ELR (cell line): ENCODE data around the gene ZNF598.
"Not testable (repeated sequence)": the region's sequence is repeated elsewhere in the genome, so short reads cannot be mapped to it uniquely, and the experiment has no call there.

Source experiments
- DNase-seq: peaks from one replicate; pipeline ENCODE4 v3.0.0-alpha.2; 2015; ENCODE audit warnings: low read depth

Gene ZNF598

DNA sequence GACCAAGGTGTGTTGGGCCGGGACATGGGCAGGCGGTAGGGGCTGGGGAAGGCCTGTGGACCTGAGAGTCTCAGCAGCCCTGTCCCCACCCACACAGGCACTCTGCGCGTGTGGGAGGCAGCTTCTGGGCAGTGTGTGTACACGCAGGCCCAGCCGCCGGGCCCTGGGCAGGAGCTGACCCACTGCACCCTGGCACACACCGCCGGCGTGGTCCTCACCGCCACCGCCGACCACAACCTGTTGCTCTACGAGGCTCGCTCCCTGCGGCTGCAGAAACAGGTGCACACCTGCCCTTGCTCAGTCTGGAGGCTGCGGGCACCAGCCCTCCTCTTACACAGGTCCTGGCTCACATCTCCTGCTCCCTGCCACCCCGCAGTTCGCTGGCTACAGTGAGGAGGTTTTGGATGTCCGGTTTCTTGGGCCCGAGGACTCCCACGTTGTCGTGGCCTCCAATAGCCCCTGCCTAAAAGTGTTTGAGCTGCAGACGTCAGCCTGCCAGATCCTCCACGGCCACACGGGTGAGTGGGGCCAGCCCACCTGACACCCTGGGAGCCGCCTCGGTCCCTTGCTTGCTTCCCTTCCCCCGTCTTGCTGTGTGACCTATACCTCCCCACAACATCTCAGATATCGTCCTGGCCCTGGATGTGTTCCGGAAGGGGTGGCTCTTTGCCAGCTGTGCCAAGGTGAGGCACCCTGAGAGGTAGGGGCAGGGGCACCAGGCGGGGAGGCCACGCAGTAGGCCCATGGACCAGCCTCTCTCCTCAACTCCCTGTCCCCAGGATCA is 34.0 kb downstream of the ZNF598 start:
- no peak for DNase-seq

DNA sequence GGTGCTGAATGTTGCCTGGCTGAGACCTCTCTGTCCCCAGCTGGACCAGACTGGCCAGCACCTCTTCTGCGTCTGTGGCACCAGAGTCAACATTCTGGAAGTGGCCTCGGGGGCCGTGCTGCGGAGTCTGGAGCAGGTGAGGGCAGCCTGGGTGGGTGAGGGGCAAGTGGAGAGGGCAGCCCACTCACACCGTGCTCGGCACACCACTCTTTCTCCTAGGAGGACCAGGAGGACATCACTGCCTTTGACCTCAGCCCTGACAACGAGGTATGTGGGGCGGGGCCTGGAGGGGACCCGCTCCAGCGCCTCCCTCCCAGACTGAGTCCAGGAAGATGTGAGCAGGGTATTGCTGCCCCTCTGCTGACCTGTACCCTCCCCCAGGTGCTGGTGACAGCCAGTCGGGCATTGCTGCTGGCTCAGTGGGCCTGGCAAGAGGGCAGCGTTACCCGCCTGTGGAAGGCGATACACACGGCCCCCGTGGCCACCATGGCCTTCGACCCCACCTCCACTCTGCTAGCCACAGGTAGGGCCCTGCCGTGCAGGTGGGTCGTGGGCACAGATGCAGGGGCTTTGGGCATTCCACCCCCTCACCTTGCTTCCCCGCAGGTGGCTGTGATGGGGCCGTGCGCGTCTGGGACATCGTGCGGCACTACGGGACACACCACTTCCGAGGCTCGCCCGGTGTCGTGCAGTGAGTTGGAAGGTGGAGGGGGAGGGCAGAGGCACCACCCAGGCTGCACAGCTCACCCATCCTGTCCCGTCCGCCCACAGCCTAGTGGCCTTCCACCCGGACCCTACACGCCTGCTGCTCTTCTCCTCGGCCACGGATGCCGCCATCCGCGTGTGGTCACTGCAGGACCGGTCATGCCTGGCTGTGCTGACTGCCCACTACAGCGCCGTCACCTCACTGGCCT is 35.2 kb downstream of the ZNF598 start:
- DNase-seq, result no peak

DNA sequence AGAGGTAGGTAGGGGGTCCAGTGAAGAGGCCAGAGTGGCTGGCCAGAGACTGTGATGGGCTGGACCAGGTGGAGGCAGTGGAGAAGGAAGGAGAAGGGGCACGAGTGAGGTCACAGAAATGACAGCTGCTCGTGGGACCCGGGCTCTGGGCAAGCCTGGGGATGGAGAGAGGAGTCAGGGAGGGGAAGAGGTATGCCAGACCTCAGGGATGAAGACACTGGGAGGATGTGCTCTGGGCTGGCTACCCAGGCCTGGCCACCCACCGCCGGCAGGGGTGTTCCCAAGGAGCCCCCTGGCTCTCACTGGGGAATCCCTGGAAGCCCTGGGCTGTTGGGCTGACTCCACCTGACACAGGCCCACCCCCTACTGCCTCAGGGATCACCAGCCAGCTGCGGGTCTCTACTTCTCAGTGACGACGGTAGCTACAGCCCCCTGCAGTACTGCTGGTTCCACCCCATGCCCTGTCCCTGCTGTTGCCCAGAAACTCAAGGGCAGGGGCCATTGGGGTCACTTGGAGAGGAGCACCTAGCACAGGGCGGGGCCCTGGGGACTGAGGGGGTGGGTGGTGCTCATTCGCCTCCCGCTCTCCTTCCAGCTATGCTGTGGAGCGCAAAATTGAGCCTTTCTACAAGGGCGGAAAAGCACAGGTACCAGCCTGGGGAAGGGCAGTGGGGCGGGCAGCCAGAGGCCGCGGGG is 36.0 kb downstream of the ZNF598 start:
- no peak for DNase-seq

DNA sequence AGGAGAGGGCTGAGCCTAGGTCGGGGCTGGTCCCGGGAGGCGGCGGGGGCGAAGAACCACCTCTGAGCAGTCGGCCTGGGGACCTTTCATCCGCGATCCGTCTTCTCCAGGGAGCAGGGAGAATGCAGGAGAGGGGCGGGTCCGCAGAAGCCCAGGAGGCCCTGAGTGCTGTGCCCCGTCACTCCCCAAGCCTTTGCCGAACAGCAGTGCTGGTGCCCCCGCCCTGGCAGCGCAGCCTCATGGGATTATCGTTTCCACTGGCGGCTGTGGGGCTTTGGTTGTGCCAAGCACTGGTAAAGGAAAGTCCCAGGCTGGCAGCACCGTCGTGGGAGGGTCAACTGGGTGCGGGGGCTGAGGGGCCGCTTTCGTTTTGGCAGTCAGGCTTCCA is 37.1 kb downstream of the ZNF598 start:
- peak; percentile 55 for DNase-seq

DNA sequence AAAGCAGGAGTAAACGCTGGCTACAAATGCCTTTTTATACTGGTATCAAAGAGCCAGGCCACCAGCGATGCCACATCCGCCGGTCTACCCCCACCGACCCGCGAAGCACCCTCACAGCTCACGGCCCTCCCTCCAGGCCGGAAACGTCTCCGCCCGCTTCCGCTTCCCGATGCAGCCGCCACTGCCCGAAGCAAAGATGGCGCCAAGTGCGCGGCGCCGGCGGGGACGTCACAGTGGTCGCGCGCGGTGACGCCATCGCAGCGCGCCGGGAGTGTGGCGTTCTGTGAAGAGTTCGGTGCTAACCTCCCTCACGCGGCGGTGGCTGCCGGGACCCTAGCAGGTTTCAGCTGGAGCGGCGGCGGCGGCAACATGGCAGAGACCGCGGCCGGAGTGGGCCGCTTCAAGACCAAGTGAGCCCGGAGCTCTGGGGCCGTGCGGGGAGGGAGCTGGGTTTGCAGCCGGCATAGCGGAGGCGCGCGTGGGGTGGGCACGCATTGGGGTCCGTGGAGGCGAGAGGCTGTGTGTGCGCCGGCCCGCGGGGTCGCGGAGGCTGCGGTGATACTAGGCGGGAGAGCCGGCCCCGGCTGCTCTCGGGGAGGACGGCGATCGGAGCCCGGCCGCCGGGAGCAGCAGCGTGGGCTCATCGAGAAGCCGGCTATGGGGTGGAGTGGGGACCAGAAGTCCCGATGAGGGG is 37.7 kb downstream of the ZNF598 start, which contains the start of gene TBL3:
Gene TBL3 (plus strand): TSS at position 258 of the 694 bp plus-strand sequence. CDS start 112 bp downstream, at position 370.
- DNase-seq, result peak; percentile 95

DNA sequence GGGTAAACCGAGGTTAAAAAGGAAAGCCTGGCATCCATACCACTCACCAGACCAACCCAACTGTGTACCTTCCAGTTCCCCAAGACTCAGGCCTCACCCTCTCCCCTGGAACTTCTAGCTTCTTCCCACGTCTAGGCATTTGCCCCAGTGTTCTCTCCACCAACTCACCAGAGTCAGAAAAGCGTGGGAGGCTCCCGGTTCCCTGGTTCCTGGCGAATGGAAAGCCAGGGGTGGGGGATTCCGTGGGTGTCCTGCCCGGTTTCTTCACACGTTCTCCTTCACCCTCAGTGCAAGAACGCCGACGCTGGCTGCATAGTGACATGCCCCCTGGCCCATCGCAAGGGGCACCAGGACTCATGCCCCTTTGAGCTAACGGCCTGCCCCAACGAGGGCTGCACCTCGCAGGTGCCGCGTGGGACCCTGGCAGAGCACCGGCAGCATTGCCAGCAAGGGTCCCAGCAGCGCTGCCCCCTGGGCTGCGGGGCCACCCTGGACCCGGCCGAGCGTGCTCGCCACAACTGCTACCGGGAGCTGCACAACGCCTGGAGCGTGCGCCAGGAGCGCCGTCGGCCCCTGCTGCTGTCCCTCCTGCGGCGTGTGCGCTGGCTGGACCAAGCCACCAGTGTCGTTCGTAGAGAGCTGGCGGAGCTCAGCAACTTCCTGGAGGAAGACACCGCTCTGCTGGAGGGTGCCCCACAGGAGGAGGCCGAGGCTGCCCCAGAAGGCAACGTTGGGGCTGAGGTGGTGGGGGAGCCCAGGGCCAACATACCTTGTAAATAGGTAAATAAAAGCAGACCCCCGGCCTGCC is 41.3 kb downstream of the ZNF598 start:
- no peak for DNase-seq

DNA sequence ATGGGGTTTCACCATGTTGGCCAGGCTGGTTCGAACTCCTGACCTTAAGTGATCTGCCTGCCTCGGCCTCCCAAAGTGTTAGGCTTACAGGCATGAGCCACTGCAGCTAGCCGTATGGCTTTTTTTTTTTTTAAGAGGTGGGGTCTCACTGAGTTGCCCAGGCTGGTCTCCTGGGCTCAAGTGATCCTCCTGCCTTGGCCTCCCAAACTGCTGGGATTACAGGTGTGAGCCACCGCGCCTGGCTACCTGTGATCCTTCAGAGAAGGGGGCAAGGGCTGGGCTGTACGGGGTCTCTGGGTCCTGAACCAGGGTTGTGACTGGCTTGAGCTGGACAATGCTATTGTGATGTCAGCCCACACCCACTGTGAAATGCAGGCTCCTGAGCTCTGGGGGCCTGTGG is 43.2 kb downstream of the ZNF598 start, which contains the start of gene RNF151:
Gene RNF151 (plus strand): TSS at position 397 of the 400 bp plus-strand sequence. CDS start 26 bp downstream, outside the sequence.
- DNase-seq, result no peak

DNA sequence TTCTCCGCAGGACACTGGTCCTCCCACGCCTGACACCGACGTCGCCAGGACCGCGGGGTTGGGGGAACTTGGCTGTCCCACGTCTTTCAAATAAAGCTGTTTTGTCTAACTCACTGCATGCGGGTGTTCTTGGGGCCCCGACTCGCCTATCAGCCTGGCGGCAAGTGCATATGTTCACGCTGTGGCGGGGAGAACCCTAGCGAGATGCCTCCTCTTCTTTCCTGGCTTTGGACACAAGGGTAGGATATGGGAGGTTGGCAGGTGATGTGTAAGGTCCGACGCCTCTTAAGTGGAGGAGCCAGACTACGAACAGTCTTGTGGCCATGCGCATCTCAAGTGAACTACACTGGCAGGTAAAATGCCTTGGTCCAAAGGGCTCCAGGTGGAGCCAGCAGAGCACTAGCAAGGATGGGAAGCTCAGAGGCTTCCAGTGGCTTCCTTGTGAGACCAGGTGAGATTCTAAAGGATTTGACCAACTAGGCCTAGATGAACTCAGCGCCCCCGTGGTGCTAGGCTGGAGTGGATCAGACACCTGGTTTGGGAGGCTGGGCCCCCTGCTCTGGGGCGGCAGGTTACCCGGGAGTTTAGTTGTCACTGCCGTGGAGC is 44.1 kb downstream of the ZNF598 start:
- no peak for DNase-seq

DNA sequence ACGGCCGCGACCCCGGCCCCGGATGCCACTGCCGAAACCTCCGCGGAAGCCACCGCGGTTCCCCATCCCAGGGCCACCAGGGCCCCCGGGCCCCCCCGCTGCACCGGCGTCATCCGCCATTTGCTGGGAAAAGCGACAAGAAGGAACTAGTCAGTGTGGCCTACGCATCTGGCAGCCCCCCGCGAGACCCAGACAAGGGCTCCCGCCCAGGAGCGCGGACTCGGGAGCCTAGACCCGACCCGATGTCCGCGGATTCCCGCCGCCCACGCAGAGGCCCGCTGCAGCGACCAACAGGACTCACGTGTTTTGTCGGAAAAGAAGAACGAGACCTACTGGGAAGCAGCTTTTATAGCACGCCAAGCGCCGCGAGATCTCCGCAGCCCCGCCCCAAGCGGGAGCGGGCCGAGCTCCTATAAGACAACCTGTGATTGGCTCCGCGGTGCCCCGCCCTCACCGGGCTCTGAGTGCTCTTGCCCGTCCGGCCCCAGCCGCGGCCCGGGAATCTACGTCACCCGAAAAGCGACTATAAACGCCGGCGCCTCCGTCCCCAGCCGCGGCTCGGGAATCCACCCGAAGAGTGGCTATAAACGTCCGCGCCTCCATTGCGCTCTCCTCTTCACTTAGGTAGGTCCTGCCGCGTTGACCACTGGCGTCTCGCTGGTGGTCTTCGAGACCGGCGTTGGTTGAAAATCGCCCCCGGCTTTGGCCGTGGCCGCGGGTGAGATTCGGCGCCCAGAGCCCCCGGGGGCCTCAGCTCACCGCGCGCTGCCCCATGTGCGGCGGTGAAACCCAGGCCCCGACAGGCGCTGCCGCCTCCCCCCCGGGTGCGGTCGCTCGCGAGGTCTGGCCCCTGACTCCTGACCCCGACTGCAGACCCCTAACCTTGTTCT is 44.9 kb downstream of the ZNF598 start, which contains the start of gene RPS2:
Gene RPS2 (minus strand): TSS at position 321 of the 890 bp plus-strand sequence. CDS start 201 bp downstream, at position 120.
- DNase-seq, result peak; percentile 99

DNA sequence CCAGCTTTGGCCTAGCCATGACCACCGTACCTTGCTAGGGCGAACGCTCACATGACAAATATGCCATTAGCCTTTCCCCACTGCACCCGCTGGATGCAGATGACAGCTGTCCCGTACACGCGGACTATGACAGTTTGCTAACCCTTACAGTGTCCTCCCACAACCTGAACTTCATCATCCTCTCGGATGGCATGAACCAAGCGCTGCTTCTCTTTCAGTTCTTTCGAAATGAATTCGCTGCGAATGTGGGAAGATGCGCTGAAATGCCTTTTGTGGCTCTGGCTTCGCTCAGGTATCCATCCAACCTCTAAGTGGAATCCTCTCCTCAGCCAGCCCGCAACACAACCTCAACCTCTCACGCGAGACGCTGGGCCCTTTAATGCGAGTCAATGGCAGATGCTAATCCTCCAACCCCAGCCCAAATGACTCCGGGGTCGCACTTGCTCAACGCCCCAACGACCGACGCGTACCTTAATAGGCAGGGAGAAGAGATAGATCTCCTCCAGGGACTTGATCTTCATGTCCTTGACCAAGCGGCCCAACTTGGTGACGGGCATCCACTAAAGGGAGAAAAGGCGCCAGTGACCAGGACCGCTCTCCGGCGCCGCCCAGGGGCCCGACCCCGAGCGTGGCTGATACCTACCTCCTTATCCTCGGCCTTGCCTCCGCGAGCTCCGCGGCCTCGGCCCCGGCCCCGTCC is 45.7 kb downstream of the ZNF598 start:
- peak; percentile 39 for DNase-seq

DNA sequence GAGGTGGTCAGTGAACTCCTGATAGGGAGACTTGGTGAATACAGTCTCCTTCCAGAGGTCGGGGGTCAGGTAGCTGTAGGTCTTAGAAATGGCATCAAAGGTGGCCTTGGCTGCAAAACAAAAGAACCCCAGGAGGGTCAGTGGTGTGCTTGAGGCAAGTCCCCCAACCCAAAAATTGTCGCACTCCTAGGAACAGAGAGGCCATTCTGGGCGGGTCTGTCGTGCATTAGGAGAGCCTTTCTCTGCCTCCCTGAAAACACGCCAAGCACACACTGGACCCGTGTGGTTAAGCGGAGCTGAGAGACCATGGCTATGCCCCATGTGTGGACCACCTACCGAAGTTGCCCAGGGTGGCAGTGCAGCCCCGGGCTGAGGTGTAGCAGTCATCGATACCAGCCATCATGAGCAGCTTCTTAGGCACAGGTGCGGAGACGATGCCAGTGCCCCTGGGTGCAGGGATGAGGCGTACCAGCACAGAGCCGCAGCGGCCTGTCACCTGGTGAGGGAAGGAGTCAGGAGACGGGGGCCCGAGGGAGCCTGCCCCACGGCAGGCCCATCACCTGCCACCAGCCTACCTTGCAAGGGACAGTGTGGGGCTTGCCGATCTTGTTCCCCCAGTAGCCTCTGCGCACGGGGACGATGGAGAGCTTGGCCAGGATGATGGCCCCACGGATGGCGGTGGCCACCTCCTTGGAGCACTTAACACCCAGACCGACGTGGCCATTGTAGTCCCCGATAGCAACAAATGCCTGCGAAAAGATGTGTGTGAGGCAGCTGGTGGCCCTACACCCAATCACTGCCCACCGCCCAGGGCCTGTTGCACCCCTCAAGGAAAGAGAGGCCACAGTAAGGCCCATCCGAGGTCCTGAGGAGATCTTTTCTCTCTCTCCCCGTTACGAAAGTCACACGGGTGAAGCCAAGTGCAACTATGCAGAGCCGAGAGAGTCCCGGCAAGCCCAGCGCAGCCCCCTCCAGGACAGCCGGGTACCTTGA is 47.2 kb downstream of the ZNF598 start:
- not testable (repeated sequence) for DNase-seq

DNA sequence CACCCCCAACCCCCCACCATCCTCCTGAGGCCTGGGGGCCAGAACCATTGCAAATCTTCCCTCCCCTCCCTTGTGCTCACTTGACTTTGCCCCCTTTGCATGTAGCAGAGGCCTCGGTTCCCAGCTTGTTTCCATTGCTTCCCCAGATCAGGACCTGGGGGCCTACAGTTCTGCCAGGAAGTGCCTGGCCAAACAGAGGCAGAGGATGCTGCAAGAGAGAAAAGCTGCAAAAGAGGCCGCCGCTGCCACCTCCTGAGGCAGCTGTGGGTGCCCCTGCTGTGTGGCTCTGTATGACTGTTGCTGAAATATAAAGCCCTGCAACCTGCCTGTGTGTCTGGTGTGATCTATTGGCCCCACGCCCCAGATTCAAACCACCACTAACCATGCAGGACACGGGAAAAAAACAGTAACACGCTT is 48.0 kb downstream of the ZNF598 start:
- no peak for DNase-seq

DNA sequence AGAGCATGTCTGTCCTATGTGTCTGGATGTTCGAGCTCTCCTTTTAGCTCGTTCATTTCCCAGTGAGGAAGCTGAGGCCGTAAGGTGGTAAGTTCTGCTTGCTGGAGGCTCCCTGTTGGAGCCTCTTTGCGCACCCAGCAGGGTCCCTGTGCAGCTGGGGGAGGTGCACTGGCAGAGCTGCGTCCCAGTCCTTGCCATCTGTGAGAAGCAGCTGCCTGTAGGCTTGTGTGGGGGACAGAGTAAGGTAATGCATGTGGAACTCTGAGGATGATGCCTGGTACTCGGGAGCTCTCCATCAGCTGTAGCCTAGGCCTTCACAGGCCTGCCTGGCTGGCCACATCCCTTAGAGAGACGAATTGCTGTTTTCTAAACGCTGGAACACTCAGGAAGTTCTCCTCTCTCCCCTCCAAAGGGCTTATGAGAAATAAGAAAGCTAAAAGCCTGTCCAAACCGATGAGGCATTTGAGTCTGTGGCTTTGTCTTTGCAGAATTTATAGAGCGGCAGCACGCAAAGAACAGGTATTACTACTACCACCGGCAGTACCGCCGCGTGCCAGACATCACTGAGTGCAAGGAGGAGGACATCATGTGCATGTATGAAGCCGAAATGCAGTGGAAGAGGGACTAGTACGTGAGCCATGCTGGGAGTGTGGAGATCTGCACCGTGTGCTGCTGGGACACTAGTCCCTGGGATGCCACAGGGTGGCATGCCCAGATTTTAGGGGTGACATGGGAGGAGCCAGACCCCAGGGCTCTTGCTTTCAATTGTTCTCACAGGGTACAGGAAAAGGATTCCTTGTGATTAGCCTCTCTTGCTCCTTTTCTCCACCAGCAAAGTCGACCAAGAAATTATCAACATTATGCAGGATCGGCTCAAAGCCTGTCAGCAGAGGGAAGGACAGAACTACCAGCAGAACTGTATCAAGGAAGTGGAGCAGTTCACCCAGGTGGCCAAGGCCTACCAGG is 48.7 kb downstream of the ZNF598 start:
- DNase-seq, result peak; percentile 74

DNA sequence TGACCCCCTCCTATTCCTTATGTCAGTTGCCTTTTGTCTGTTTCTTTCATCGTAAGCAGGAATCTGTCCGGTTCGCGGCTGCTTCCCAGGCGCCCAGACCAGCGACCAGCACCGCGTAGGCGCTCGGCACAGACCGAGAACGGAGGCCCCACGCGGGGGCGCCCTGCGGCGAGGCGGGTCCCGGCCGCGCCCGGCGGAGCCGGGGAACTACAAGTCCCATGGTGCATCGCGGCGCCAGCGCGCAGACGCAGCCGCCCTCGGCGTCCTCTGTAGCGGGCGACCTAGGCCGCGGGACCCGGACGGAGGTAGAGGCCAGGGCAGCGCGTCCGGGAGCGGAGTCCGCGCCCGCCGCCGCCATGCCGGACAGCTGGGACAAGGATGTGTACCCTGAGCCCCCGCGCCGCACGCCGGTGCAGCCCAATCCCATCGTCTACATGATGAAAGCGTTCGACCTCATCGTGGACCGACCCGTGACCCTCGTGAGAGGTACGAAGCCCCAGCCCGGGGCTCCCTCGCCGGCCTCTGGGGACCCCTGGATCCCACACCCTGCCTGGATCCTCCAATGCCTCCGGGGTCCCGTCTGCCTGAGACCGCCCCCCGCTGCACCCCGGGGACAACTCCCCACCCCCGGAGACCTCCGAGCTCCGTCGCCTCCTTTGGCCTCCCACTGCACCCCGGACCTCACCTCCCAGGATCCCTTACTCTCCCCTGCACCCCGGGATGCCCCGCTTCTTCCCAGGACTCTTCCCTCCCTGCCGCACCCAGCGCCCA is 50.2 kb downstream of the ZNF598 start, which contains the start of gene NDUFB10:
Gene NDUFB10 (plus strand): TSS at position 270 of the 771 bp plus-strand sequence. CDS start 87 bp downstream, at position 357.
- DNase-seq, result peak; percentile 92

DNA sequence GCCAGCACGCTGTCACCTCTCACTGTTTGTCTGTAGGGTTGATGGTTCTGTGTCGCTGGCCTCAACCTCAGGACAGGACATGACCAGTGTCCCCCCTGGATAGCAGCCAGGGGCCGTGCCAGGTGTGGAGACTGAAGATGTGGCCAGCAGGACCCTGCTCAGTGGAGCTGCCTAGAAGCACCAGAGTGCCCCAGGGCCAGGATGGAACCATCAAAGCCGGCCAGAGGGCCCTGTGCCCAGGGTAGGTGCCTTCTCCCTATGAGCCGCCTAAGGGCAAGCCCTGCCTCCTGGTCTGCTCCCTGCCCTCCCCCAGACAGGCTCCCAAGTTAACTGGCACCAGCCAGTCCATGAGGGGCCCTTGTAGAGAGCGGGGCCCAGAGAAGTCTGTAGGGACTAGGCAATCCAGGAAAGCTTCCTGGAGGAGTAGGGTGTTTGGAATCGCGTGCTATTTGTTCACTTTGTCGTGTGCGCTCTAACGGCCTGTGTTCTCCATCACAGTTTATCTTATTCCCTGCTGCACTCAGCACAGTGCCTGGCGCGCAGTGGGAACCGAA is 50.8 kb downstream of the ZNF598 start:
- no peak for DNase-seq
